Small intestine (tissue), 7 donors: ENCODE results near the gene PCNT. TPM values are rescaled to one million over a fixed set of nuclear protein-coding genes. Genes with fewer than 3 reads are reported as not detected.
A peak's percentile ranks its signal among the peaks of the same experiment; 100 is the strongest.

Experiments used
- DNase-seq, 2 donors: peaks; one replicate each; pipeline versions ENCODE4 v3.0.0 to v3.0.0-alpha.2; 2013
- FAIRE-seq: peaks from 2 replicates; lab custom pipeline; 2012; peaks lifted over from hg19 to GRCh38; lab: Jason Lieb, UNC
- H3K27ac ChIP-seq, 3 donors: one replicate each; pipeline ENCODE4 v1.5.1; 2013; ENCODE audit warnings: low read length in 2 of 3, mild to moderate bottlenecking in 2 of 3, control low read depth in 1 of 3, inconsistent platforms in 1 of 3, low read depth in 1 of 3, moderate library complexity in 1 of 3
- H3K27me3 ChIP-seq, 3 donors: one replicate each; pipeline ENCODE4 v1.6.1; 2013; ENCODE audit warnings: low read length in 3 of 3, inconsistent platforms in 1 of 3; ENCODE audit not compliant: control insufficient read depth in 3 of 3, insufficient read depth in 3 of 3
- H3K36me3 ChIP-seq, 3 donors: one replicate each; pipeline ENCODE4 v1.6.1; 2013; ENCODE audit warnings: low read length in 3 of 3, inconsistent platforms in 1 of 3, low read depth in 1 of 3, mild to moderate bottlenecking in 1 of 3, moderate library complexity in 1 of 3; ENCODE audit not compliant: control insufficient read depth in 3 of 3, insufficient read depth in 2 of 3
- H3K4me1 ChIP-seq, 3 donors: one replicate each; pipeline ENCODE4 v1.6.1; 2013; ENCODE audit warnings: low read length in 2 of 3, inconsistent platforms in 1 of 3, low read depth in 1 of 3, mild to moderate bottlenecking in 1 of 3, moderate library complexity in 1 of 3; ENCODE audit not compliant: control insufficient read depth in 3 of 3, insufficient read depth in 2 of 3
- H3K4me3 ChIP-seq, 3 donors: one replicate each; pipeline ENCODE4 v1.5.1; 2013; ENCODE audit warnings: low read length in 3 of 3, control low read depth in 1 of 3, inconsistent platforms in 1 of 3, low read depth in 1 of 3, mild to moderate bottlenecking in 1 of 3, moderate library complexity in 1 of 3
- H3K9me3 ChIP-seq, 2 donors: one replicate each; pipeline ENCODE4 v1.6.1; 2013; ENCODE audit warnings: low read depth in 1 of 2, low read length in 1 of 2; ENCODE audit not compliant: control insufficient read depth in 2 of 2, insufficient read depth in 1 of 2
- WGBS, 3 donors: extraction: QIAGEN DNeasy Blood & Tissue Kit; methylation state at CpG; one replicate each; pipeline ENCODE4 v1.1.7; 2013; 5-methylcytosine and 5-hydroxymethylcytosine counted together
- polyA plus RNA-seq, 4 donors: library from polyadenylated mRNA; stranded (reverse) in 3 of 4; unstranded in 1 of 4; fragments of 200-250 nt in 3 of 4; fragments of 120-200 nt in 1 of 4; gene quantifications; one replicate each; pipeline versions ENCODE4 v1.2.1 to v1.2.3, GENCODE V29; 2013
- donor health status: healthy with polysubstance abuse.
- donor health status: control.
- donor health status: control.
- donor health status: Bipolar disorder and iron deficiency.
- donor health status: healthy.

The PCNT gene
- polyA plus RNA-seq, 4 donors: 9.2 to 15.4 (median 12.9) TPM

DNA sequence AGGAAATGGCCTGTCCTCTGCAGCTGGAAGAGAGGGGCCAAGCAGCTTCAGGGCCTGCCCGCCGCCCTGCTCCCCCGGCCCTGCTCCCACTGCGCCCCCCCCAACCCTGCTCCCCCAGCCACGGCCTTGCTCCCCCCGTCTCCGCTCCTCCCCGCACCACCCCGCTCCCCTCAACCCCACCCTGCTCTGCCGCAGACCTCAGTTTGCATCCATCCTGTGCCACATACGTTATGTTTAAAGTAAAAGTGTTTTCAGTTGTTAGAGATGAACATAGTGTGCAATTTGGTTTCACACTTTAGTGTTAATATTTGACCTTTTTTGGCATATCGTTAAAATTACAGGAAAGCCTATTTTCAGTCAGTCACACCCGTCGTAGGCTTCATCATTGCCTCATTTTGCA lies 100.7 kb downstream of the PCNT start:
- Histone ChIP-seq H3K27me3 (no peaks in the 10 kb centered on the region), H3K4me1 (no peaks in the 10 kb centered on the region), H3K9me3 (no peaks in the 10 kb centered on the region), H3K36me3 (peaks cover 6 to 76% (median 9%) of the 10 kb centered on the region in 3 donors), H3K27ac (no peak overlapping the region), H3K4me3 (no peak overlapping the region)
- 82 to 88% (median 82%) methylated on average over 12 to 14 of the region's 14 CpGs for WGBS, 3 donors
- DNase-seq (peak in 1 of 2 donors; percentile 21), FAIRE-seq (no peak)

DNA sequence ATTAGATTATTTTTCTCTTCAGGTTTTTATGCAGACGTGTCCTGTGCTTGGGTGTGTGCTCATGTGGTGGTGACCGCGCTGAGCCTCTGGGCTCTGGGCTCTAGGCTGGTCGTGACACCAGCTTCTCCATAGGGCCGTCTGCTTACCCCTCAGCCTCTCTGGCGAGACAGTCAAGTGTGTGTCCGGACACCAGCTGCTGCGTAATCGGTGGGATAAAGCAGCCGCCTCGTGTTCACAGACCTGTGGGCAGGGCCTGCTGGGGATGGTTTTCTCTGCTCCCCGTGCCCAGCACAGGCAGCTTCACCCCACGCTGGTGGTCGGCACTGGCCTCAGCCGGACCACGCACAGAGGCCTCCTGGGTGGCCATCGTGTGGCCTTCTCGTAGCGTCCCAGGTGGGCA lies 101.1 kb downstream of the PCNT start:
- FAIRE-seq: no peak
- H3K36me3 ChIP-seq: peaks cover 6 to 76% (median 9%) of the 10 kb centered on the region in 3 donors
- 83 to 90% (median 89%) methylated on average over 17 to 19 of the region's 19 CpGs for WGBS, 3 donors
- H3K9me3 ChIP-seq: no peaks in the 10 kb centered on the region
- no peaks in the 10 kb centered on the region for H3K27me3 ChIP-seq
- no peak overlapping the region for H3K4me3 ChIP-seq
- DNase-seq: no peak
- peak overlapping the region in 2 of 3 donors; percentile 52 to 85 for H3K27ac ChIP-seq
- H3K4me1 ChIP-seq: no peaks in the 10 kb centered on the region

DNA sequence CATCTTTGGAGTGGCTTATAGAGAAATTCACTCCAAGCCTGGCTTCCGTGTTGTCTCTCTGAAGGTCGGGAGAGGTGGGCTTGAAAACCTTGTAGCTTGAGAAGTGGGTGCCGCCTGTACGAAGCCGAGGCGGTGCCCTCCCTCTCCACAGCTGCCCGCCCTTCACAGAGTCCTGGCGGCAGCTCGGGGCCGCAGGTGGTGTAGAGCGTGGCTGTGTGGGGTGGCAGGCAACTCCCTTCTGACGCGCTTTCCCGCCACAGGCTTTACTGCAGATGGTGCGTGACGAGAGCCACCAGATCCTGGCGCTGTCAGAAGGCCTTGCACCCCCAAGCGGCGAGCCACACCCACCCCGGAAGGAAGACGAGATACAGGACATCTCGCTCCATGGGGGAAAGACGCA lies 101.6 kb downstream of the PCNT start:
- no peak overlapping the region for H3K4me3 ChIP-seq
- H3K4me1 ChIP-seq: no peaks in the 10 kb centered on the region
- FAIRE-seq (no peak), DNase-seq (no peak)
- no peaks in the 10 kb centered on the region for H3K27me3 ChIP-seq
- H3K9me3 ChIP-seq: no peaks in the 10 kb centered on the region
- WGBS, 3 donors: 80 to 91% (median 91%) methylated on average over 22 to 23 of the region's 23 CpGs
- H3K36me3 ChIP-seq: peaks cover 8 to 77% (median 9%) of the 10 kb centered on the region in 3 donors
- H3K27ac ChIP-seq: peak overlapping the region in 2 of 3 donors; percentile 52 to 85

DNA sequence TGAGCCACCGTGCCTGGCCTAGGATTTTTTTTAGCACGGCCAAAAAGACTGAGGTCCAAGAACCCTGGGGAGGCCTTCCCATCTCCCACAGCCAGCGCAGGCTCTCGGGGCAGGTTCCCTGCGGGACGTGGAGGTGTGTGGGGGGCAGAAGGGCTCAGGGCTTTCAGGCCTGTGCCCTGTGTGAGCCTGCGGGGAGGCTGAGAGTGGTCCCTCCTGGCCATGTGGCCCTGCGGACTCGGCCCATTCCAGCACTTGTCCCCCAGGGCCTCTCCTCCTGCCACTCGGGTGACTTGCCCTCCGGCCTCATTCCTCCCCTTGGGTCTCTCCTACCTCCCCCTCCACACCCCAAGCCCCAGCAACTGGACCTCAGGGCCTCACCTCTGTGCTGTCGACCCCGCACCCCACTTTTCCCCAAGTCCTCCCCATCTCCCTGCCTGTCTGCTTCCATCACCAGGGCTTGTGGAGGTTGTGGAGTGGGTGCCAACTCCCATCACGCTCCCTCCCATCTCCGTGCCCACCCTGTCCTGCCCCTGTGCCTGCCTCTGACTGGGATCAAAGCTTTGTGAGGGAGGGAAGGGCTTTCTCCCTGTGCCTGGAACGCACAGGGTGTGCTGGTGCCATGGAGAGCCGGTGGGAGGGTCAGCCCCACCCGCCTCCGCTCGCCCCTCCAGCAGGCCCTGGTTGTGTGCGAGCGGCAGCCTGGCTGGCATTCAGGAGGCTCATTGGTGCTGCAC lies 102.5 kb downstream of the PCNT start:
- 95 to 96% (median 96%) methylated on average over 21 to 22 of the region's 22 CpGs for WGBS, 3 donors
- Histone ChIP-seq H3K36me3 (peaks cover 8 to 79% (median 11%) of the 10 kb centered on the region in 3 donors), H3K27ac (no peak overlapping the region), H3K4me3 (no peak overlapping the region), H3K9me3 (no peaks in the 10 kb centered on the region), H3K27me3 (no peaks in the 10 kb centered on the region), H3K4me1 (no peaks in the 10 kb centered on the region)
- FAIRE-seq: no peak
- no peak for DNase-seq

DNA sequence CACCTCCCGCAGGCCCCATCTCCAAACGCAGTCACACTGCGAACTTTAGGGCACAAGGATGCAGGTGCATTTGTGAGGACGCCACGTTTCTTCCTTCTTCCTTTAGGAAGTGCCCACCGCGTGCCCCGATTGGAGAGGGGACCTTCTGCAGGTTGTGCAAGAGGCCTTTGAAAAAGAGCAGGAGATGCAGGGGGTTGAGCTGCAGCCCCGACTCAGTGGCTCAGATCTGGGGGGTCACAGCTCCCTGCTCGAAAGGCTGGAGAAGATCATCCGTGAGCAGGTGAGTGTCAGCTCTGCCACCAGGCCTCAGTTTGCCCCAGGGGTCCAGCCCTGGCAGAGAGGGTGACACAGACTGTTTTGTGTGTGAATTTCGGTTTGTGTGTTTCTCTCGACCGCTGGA lies 103.6 kb downstream of the PCNT start:
- H3K4me1 ChIP-seq: no peaks in the 10 kb centered on the region
- no peak for DNase-seq
- H3K27ac ChIP-seq: no peak overlapping the region
- WGBS, 3 donors: 93 to 95% (median 94%) methylated on average over 13 to 14 of the region's 14 CpGs
- no peaks in the 10 kb centered on the region for H3K9me3 ChIP-seq
- peaks cover 6 to 78% (median 11%) of the 10 kb centered on the region in 3 donors for H3K36me3 ChIP-seq
- H3K4me3 ChIP-seq: no peak overlapping the region
- FAIRE-seq: no peak
- H3K27me3 ChIP-seq: no peaks in the 10 kb centered on the region

DNA sequence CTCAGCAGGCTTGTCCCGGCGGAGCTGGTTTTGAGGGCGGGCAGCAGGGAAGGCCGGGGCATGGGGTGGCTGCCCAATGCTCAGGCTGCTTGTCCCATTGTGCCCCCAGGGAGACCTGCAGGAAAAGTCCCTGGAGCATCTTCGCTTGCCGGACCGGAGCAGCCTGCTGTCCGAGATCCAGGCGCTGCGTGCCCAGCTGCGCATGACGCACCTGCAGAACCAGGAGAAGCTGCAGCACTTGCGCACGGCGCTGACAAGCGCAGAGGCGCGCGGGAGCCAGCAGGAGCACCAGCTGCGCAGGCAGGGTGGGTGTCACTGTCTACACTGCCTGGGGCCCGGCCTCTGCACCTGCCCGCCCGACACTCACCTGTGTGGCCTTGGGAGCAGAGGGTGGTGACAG lies 104.3 kb downstream of the PCNT start:
- H3K36me3 ChIP-seq: peaks cover 4 to 75% (median 11%) of the 10 kb centered on the region in 3 donors
- no peak for DNase-seq
- H3K4me1 ChIP-seq: no peaks in the 10 kb centered on the region
- WGBS, 3 donors: 91 to 97% (median 92%) methylated on average over 20 to 23 of the region's 23 CpGs
- no peak overlapping the region for H3K4me3 ChIP-seq
- H3K27me3 ChIP-seq: no peaks in the 10 kb centered on the region
- FAIRE-seq: no peak
- no peaks in the 10 kb centered on the region for H3K9me3 ChIP-seq
- H3K27ac ChIP-seq: no peak overlapping the region

DNA sequence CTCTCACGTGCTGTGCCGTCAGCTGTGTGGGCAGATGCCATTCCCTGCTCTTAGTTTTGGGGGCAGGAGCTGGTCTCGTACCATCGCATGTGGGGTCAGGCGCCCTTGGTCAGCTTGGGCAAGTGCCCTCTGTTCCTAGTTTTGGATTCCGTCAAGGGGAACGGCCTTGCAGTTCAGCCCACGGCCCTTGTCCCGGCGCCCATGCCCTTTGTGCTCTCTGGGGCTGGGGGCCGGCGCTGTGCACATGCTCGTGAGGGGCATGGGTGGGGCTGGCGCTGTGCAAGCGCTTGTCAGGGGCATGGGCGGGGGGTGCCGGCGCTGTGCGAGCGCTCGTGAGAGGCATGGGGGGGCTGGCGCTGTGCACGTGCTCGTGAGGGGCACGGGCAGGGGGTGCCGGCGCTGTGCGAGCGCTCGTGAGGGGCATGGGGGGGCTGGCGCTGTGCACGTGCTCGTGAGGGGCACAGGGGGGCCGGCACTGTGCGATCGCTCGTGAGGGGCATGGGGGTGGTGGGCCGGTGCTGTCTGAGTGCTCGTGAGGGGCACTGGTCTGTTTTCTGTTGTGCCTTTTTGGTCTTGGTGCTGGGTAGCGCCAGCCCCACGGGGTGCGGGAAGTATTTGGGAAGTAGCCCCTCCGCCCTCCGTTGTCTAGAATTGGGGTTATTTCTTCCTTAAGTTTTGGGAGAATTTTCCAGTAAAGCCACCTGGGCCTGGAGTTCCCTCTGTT lies 105.2 kb downstream of the PCNT start:
- Histone ChIP-seq H3K4me3 (no peak overlapping the region), H3K27ac (no peak overlapping the region), H3K27me3 (no peaks in the 10 kb centered on the region), H3K9me3 (no peaks in the 10 kb centered on the region), H3K4me1 (no peaks in the 10 kb centered on the region), H3K36me3 (peaks cover 4 to 73% (median 11%) of the 10 kb centered on the region in 3 donors)
- DNase-seq (no peak), FAIRE-seq (no peak)
- 96 to 97% (median 96%) methylated on average over 36 to 44 of the region's 44 CpGs for WGBS, 3 donors

DNA sequence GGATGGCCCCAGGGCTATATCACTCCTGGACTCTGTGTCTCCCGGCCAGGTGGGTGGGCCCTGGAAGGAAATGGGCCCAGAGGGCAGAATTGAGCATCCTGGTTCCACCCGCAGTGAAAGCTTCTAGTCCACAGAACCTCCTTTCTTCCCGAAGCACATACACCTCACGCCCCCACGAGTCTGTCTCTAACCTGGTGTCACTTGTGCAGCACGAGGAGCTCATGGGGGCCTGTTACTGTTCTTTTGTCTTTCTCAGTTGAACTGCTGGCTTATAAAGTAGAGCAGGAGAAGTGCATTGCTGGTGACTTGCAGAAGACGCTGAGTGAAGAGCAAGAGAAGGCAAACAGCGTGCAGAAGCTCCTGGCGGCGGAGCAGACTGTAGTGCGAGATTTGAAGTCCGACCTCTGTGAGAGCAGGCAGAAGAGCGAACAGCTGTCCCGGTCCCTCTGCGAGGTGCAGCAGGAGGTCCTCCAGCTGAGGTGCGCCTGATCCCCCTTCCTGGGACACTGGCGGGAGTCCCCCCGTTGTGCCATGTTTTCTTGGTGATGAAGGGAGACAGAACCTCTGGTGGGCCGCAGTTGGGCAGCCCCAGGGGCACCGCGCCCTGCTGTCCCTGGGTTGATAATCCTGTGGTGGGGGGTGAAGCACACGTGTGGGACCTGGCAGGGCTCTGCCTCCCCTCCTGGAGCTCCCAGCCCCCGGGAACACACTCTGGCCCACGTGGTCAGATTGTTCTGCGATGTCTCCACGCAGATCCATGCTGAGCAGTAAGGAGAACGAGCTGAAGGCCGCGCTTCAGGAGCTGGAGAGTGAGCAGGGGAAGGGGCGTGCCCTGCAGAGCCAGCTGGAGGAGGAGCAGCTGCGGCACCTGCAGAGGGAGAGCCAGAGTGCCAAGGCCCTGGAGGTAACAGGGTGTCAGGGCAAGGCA lies 106.1 kb downstream of the PCNT start:
- 92 to 94% (median 93%) methylated on average over 31 of the region's 31 CpGs for WGBS, 3 donors
- no peak for DNase-seq
- no peak overlapping the region for H3K4me3 ChIP-seq
- H3K36me3 ChIP-seq: peaks cover 6 to 79% (median 11%) of the 10 kb centered on the region in 3 donors
- H3K27me3 ChIP-seq: no peaks in the 10 kb centered on the region
- no peaks in the 10 kb centered on the region for H3K4me1 ChIP-seq
- no peaks in the 10 kb centered on the region for H3K9me3 ChIP-seq
- no peak for FAIRE-seq
- H3K27ac ChIP-seq: no peak overlapping the region
